T-helper 2 cell (primary cell): ENCODE data around the gene DAB2IP.

Source experiments
- DNase-seq, 5 experiments: peaks; one replicate each; pipeline versions ENCODE4 v3.0.0 to v3.0.0-alpha.2; 2012 to 2022

Gene DAB2IP

DNA sequence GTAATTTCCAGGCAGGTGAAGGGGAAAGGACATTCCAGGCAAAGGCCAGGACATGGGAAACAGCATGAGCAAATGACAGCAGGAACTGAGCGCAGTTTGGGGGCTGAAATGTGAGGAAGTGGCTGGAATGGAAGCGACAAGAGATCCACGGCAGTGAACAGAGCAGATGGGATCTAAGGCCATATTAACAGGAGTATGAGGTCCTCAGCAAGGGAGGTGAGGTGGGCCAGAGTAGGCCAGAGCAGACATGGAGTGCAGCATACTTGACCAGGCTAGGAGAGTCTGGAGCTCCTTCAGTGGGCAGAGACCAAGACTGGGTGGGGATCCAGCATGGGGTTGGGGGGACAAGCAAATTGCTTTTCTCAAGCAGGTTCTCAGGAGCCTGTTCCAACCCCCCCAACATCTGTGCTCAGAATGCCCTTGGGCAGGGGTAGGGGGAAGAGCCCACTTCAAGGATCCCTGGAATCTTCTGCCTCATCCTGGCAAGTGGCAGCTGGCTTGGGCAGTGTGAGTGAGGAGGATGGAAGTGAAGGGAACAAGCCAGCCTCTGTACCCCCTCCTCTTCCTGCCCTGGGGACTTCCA, 34.5 kb downstream of the DAB2IP start:
- no peak for DNase-seq

DNA sequence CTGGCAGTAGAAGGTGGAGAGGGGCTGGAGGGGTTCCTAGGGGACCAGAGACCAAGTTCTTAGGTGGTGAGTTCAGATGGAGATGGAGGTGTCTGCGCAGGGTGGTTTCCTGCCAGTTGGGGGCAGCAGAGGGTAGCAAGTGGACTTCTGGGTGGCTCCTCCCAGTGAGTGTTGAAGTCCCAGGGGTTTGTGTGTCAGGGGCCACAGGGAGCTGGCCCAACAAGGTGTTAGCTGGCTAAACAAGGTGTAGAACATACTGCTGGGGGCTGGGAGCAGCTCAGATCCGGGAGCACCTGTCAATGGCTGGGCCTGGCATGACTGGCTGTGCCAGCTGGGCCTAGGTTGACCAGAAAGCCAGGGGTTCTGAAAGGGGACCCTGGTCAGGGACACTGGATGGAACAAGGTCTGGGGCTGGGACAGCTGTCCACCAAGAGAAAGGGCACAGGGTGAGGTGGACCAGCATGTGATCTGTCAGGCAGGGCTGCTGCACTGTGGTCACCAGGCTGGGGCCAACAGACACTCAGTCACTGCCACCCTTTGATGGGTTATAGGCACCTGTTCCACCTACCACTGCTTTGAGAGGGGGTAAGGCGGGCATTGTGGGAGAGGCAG, 35.6 kb downstream of the DAB2IP start:
- peak in 2 of 5 experiments; percentile 50 to 58 for DNase-seq

DNA sequence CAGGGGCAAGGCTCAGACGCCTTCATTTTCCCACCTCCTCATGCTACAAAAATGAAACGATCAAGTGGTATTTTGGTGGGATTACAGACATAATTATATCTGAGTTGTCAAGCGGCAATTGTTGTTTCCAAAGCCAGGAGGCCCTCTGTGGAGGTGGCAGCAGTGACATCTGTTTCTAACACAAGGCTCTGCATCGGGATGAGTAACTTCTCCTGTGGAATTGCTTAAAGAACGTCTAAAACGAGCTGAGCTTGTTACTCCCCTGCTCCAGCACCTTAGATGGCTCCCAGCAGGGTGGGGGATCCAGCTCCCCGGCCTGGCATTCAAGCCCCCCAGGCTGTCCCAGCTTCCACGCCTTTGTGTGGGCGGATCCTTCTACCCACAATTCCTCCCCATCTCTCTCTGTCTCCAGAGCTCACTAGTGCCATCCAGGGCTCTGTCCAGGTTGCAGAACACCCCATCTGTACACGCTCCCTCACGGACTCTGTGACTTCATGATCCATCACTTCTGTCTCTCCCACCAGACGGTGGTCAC, 36.8 kb downstream of the DAB2IP start:
- no peak for DNase-seq

DNA sequence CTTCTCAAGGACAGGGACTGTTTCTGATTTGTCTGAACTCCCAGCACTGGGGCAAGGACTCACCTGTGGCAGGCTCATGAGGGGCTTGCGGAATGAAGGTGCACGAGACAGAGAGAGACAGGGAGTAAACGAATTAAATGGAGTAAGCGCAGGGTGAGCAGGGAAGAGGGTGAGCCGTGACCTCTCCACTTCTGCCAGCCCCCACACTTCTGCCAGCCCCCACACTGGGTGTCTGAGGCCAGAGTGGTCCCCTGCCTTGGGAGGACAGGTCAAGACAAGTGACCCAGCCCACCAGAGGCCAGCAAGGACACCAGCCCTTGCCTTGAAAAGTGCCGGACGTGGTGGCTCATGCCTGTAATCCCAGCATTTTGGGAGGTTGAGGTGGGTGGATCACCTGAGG, 37.2 kb downstream of the DAB2IP start:
- no peak for DNase-seq

DNA sequence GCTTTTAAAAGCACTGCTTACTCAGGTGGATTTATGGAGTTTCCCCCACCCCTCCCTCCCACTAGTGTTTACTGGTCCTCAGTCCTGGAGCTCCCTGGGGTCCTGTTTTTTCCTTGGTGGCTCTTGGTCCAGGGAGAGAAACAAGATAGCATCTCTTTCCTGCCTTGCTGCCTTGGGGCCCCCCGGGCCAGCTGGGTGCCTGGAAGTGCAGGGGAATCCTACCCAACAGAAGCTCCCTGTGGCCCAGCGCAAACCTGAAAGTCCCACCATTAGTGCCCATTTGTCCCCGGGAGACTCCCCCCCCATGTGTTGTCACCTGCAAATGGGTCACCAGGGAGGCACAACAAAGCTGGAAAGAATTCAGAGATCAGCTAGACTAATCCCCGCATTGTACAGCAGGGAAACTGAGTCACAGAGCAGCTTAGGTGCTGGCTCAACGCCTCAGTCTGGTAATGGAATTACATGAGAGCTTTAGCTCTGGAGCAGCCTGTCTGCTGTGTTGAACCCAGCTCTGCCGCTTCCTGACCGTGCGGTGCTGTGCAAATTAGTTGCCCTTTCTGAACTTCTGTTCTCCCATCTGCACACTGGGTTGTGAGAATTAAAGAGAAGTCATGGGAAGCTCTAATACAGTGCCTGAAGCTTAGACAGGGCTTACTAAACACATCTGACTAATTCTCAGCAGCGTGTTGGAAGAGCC, 38.2 kb downstream of the DAB2IP start:
- no peak for DNase-seq

DNA sequence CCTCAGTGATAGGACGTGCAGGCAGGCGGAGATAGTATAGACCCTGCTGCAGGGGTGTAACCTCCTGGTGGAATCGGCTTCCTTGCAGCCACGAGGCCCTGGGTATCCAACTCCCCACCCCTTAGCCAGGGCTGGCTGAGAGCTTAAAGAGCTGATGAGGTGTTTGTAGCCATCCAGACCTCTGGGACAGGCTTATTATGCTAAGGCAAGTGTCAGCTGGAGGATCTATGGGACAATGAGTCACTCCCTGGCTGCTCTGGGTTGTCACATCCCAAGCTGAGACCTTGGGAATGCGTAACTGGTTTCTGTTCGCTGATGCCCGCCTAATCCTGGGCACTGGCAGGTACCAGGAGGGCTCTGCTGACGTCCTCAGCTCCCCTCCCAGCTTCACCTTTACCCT, 38.9 kb downstream of the DAB2IP start:
- DNase-seq = no peak

DNA sequence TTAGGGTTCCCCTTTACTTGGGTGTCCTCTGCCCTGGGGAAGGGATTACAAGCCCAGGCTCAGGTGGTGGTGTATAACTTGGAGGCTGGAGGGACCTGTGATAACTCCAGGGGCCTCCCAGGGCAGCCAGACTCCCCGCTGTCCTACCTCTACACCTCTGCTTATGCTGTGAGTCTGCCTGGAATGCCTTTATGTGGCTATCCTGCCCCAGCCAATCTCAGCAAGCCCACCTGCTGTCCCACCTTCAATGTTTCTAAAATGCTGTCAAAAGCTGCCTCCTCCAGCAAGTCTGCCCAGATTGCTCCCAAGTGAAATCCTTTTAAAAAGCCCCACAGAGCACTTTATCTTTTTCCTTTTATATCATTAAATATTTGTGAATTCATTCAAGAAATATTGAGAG, 39.3 kb downstream of the DAB2IP start:
- no peak for DNase-seq

DNA sequence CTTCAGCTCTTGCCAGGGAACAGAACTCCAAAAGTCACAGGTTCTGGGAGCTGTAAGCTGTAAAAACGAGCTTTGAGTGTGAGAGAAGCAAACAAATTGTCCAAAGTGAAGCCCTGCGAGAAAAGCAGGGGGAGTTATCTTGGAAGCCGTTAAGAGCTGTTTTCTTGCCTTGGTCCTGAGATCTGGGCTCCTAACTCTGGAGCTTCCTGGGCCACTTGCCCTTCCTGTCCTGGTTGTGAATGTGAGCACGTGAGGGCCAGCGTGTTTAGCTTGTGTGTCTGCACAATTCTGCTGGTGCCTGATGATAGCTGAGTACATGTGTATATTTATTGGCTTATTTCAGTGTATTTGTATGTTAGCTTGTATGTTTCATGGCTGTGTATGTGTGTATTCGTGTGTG, 40.5 kb downstream of the DAB2IP start:
- no peak for DNase-seq

DNA sequence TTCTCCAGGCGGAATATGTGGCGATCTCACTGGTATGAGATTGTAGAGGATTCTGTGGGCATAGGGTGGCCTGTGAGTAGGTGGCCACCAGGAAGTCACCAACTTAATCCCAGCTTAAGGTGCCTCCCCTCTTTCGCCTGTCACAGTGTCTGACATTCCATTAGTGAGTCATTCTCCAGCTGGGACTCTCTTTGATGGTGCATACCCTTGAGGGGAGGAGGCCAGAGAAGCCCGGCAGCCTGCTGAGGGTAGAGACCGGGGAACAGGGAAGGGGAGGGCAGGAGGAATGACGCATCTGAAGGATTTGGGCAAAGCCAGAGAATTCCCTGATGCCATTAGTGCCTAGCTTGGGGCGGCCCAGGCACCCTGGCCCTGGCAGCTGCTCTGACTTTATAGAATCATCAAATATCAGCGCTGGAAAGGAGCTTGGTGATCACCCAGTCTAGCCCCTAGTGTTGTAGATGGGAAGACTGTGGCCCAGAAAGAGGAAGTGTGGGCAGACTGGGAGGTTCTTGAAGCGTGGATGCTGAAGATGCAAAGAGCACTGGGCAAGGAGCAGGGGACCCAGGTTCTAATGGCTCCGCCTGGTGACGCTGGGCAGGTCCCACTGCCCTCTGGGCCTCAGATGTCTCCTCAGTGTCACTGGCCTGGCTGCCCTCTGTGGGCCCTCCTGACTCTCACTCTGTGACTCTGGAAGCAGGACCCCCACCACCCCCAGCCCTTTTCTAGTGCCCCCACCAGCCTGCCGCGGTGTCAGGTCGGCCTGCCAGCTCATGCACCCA, 41.4 kb downstream of the DAB2IP start:
- DNase-seq = no peak

DNA sequence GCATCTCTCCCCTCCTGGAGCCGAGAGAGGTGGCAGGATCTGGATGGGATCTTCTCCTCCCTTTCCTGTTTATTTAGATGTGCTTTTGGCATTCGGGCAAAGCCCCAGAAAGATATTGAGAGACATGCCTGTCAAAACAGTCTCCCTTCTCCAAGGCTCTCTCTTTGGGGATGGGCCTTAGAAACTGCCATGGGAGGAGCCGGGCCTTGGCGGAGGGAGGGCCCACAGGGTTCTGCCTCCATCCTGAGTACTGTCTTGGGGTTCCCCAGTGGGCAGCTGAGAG, 41.9 kb downstream of the DAB2IP start:
- DNase-seq = no peak

DNA sequence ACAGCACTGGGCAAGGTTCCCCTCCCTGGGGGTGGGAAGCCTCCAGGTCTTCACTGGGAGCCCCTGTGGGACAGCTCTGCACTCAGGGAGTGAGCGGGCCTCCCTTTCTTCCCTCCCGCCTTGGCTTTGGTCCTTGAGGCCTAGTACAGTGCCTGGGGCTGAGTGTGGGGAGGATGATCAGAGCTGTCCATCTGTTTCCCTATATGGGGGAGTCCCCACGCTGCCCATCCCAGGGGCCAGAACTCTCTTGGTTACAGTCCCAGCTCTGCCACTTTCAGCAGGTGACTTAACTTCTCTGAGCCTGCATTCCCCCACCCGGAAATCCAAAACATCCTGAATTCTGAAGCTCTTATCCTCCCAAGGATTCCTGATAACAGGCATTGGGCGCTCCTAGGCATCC, 42.6 kb downstream of the DAB2IP start:
- DNase-seq = no peak

DNA sequence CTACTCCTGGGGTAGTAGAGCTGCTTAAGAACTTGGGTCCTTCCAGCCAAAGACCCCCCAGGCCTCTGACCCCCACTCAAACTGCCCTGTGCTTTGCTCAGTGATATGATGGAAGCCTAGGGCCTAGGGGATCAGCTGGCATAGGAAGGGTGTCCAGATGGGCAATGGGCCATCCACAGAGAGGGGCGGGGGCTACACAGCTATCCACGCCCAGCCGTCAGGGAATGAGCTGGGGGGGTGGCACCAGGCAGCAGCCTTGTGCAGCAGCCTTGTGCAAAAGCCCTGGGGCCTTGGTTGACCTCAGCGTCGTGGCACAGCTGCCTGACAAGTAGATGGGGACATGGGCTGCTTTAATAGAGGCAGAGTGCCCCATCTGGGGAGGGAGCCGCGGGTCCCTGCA, 43.2 kb downstream of the DAB2IP start:
- no peak for DNase-seq

DNA sequence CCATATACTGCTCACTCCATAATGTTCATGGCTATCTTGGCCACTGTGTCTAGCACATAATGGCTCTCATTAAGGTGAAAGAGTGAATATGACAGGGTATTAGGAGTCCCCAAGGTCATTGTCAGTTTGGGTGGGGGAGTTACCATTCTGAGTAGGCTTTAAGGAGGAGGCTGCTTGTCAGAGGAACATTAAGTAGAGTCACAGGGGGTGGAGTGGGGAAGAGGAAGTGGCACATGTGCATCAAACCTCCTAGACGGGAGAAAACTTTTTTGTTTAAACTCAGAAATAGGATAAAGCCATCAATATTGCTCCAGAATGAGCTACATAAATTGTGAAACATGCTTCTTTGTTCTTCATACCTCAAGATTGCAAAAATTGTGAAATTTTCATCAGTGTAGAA, 45.5 kb downstream of the DAB2IP start:
- no peak for DNase-seq

DNA sequence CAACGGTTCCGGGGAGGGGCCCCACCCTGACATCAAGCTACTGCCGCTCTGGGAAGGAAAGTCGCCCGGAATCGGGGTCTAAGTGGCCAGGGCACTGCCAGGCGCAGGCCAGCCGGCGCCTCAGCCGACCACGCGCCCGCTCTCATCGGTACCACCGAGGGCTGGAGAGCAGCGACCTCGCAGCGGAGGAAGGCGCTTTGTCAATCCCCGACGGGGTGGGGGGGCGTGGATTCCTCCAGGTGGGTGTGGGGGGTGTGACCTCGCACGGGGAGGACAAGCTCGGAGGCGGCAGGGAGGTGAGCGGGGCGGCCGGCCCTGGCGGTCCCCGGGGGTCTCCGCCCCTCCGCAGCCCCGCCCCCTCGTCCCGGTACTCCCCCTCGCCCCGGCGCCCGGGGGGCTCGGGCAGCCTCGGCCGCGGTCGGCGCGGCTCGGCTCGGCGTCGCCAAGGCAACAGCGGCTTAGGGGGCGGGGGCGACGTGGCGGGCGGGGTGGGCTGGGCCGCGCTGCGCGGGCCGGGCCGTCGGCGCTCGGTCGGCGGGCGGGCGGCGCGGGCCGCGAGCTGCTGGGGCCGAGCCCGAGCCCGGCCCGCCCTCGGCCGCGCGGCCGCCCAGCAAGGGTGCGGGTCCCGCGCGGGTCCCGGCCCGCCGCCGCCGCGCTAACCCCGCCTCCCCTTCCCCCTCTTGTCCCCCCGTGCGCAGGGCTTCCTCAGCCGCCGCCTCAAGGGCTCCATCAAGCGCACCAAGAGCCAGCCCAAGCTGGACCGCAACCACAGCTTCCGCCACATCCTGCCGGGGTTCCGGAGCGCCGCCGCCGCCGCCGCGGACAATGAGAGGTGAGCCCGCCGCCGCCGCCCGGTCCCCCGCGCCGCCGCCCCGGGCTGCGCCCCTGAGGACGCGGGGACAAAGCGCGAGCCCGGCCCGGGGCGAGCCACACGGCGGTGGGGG, 47.5 kb downstream of the DAB2IP start:
- DNase-seq = peak in 2 of 5 experiments; percentile 79

DNA sequence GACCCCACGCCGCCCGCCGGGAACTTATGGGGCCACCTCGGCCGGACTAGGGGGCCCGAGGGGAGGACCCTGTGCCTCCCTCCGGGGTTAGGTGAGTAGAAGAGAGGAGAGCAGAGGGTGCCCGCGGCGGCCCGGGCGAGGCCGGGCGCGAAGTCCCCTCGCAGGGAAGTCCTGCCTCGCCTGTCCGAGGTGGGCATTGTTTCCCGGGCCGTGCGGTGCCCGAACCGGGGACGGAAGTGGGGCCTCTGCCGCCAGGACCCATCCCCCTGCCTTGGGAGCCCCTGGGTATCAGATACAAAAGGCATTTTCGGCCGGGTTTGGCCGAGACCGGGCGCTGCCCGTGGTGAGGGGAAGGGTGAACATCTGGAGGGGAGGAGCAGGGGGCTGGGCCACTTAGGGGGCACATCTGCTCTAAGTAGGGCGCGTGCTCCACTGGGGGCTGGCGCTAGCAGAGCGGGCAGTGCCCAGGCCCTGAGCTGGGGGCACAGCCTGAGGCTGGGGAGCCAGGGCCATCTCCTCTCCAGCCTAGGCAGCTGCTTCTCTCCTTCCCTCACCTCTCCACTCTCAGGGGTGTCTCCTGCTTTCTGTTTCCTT, 48.2 kb downstream of the DAB2IP start:
- no peak for DNase-seq

DNA sequence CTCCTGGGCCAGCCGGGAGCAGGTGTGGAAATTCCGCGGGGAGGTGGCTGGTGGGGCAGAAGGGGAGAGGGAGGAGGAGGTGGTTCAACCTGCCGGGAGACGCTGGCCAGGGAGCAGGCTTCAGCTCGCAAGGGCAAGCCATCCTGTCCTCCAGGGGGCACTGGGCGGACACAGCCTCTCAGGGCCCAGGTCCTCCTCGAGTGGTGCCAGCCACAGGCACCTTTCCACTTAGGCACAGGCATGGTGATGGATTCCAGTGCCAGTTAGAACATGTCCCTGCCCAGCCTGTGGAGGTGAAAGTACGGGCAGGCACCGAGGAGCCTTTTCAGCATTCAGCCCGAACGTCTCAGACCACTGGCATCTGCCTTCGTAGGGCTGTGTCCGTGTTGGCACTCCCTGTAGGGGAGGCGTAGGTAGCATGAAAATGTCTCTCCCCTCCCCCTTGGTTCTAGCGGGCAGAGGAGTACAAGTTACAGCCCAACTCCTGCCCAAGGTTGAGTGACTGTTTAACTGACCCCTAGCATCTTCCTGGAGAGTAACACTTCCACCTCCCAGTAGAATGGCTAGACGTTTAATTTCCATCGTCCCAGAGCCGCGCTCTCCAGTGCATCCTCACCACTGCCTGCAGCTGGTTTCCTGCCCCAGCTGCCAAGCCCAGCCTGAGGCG, 48.9 kb downstream of the DAB2IP start:
- peak in 1 of 5 experiments; percentile 29 for DNase-seq

DNA sequence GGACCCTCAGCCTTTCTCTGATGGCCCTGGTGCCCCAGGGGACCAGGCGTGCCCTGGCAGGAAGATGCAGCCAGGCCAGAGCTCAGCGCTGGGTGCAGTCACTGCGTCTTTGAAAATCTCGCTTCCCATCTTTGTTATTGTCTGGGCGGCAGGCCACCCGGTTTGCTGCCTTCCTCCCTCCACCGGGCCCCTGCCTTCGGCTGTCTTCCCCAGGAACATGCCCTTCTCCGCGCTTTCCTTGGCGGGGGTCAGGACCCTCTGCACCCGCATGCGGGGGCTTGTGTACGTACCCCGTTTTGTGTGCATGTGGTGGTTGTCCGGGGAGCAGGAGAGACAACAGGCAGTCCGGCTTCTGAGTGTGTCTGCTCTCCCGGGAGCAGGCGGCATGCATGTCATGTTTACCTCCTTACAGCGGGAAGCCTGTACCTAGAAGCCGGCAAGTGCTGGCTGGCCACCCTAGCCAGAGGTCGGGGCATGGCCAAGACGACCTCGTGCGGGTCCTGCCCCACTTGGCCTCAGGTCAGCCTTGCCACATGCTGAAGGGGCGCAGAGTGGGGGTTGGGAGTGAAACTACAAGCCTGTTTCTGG, 49.5 kb downstream of the DAB2IP start:
- no peak for DNase-seq

DNA sequence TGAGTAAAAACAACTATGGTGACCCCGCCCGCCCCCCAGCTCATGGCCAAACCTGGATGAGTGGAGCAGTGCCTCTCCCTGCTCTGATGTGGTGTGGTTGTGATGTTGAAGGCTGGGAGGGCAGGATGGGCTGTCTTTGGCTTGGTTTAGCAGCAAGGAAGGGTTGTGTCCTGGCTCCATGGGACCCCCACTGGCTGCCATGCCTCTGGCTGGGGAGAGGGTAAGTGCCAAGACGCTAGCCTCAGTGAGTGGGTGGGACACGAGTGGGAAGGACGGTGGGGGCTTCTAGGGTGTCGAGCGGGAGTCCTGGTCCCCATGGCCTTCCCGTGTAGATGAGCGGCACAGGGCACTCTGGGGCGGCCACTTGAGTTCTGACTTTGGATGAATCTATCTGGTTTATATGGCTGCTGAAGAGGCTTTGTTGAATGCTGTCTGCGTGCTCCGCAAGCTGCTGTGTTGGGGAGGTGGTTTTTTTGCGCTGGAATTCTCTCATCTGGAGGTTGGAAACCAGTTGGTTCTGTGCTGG, 50.4 kb downstream of the DAB2IP start:
- no peak for DNase-seq

DNA sequence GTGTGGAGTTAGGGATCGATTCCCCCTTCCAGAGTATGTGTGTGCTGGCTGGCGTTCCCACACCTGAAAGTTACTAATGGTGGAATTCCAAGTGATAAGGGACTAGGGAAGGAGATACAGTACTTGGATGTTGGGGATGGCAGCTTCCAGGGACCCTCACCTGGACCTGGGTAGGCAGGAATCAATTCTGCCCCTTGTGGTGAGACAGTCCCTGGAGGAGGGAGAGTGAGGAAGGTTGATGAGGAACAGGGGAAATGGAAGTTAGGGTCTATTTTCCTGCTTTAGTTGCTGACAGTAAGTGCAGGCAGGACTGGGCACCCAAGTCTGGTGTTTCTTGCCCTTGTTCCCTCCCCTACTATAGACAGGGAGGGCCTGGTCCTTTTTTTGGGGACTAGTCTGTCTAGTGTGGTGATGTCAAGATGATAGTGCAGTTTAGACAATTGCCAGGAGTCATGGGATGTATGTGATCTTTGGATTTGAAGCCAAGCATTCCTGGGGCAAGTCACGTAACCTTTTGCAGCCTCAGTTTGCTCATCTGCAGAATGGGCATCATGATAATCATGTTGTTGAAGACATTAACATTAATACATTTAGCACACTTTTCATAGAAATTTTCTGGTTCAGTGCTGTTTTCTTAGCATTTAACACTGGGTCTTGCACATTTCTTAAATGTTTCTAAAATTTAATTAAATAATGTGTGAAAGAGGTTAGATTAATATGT, 51.7 kb downstream of the DAB2IP start:
- no peak for DNase-seq

DNA sequence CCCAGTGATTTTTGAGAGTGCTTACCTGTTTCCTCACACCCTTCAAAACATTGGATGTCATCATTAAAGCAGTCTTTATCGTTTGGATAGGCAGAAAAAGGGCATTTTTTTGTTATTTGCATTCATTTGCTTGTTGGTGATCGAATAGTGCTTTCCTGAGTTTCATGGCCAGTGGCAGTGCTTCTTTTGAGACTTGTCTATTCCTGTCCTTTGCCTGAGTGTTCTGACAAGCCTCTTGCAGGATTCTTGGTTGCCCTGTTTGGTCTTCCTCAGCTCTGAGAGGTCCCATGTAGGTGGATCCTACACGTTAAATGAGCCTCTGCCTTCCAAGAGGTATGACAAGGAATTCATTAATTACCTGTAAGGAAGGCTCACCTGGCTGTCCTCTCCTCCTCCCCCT, 52.8 kb downstream of the DAB2IP start:
- no peak for DNase-seq
